ENCODE data around the gene GUCY2D. TPM values are rescaled to one million over a fixed set of nuclear protein-coding genes. Genes with fewer than 3 reads are reported as not detected.
"Not testable (repeated sequence)": the region's sequence is repeated elsewhere in the genome, so short reads cannot be mapped to it uniquely, and the experiment has no call there.

The GUCY2D gene
- 0.19 TPM for total RNA-seq
- 0.24 TPM for polyA plus RNA-seq (ENCODE audit: insufficient read depth, low read depth, low replicate concordance)
- long read RNA-seq, donor 1, result 0 reads
- long read RNA-seq, donor 2, result 0 reads
- long read RNA-seq, donor 3, partial matches to known transcripts, result 5 of 5 reads
- long read RNA-seq, donor 3, other reads (novel, unspliced or antisense), result 0 of 5 reads
- long read RNA-seq, donor 4, result 0 reads
- long read RNA-seq, donor 5, result 0 reads
- long read RNA-seq, donor 6, result 0 reads
- long read RNA-seq, donor 7, result 0 reads
- long read RNA-seq, donor 8, result 0 reads
- long read RNA-seq, donor 9, result 0 reads
- long read RNA-seq, donor 10, result 0 reads

DNA sequence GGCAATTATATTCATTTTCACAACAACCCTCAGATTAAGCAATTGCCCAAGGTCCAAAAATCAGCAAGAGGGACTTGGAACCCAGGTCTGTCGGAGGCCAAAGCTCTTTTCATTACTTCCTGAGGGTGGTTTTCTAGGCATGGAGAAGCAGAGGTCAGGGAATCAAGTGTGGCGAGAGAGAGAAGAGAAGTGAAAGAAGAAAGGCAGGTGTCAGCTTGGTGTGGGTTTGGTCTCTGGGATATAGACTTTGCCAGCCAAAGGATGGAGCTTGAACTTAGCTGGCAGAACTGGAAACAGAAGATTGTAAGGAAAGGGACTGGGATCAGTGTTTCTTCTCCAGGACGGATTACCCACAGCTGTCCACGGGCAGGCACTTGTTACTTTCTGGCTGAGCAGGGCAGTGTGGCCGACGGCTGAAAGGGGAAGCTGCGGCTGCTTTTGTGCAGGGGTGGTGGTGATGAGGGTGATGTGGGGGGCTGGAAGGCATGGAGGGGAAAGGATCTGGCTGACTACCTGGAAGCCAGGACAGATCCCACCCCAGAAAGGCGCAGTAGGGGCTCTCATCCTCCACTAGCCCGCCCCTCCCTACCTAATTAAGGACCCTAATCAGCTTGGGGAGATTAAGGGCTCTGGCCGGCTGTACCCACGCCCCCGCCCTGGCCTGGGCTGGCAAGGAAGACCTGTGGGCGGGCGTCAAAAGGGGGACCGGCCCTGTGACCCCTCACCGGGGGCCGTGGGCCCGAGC, at the start of gene GUCY2D:
Gene GUCY2D, plus strand, starts transcription at position 640 of the 745 bp plus-strand sequence. CDS start 433 bp downstream, outside the sequence.
- H3K36me3 ChIP-seq (ENCODE audit: control insufficient read depth in 2 of 3, insufficient read depth in 3 of 3, low read length in 3 of 3), result no peaks in the 10 kb centered on the region
- no peak within 1 kb of the TSS for H3K27ac ChIP-seq (ENCODE audit: low read depth in 2 of 2, low read length in 2 of 2)
- H3K9me3 ChIP-seq (ENCODE audit: control insufficient read depth in 2 of 3, insufficient read depth in 1 of 3, low read length in 3 of 3), result no peaks in the 10 kb centered on the region
- peak in 2 of 5 donors; percentile 15 to 56 for DNase-seq
- H3K4me1 ChIP-seq (ENCODE audit: control insufficient read depth in 2 of 3, insufficient read depth in 2 of 3, low read depth in 1 of 3, low read length in 3 of 3), result peaks cover 0 to 2% (median 0%) of the 10 kb centered on the region in 3 donors
- no peak within 1 kb of the TSS for H3K4me3 ChIP-seq (ENCODE audit: low read length in 3 of 3)
- TF ChIP-seq, protein P1, sequence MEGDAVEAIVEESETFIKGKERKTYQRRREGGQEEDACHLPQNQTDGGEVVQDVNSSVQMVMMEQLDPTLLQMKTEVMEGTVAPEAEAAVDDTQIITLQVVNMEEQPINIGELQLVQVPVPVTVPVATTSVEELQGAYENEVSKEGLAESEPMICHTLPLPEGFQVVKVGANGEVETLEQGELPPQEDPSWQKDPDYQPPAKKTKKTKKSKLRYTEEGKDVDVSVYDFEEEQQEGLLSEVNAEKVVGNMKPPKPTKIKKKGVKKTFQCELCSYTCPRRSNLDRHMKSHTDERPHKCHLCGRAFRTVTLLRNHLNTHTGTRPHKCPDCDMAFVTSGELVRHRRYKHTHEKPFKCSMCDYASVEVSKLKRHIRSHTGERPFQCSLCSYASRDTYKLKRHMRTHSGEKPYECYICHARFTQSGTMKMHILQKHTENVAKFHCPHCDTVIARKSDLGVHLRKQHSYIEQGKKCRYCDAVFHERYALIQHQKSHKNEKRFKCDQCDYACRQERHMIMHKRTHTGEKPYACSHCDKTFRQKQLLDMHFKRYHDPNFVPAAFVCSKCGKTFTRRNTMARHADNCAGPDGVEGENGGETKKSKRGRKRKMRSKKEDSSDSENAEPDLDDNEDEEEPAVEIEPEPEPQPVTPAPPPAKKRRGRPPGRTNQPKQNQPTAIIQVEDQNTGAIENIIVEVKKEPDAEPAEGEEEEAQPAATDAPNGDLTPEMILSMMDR (IDR thresholded peaks at IDR 0.05; ENCODE audit: borderline replicate concordance, extremely low read depth, insufficient read depth), result no peak
- no peak for FAIRE-seq
- peaks cover 29% of the 10 kb centered on the region for H3K27me3 ChIP-seq (ENCODE audit: control insufficient read depth, insufficient read depth, low read length)
- intact Hi-C loops (cut with DNase I), result no loop called here
- no peak within 1 kb of the TSS for H3K9ac ChIP-seq (ENCODE audit: low read length in 3 of 3)

DNA sequence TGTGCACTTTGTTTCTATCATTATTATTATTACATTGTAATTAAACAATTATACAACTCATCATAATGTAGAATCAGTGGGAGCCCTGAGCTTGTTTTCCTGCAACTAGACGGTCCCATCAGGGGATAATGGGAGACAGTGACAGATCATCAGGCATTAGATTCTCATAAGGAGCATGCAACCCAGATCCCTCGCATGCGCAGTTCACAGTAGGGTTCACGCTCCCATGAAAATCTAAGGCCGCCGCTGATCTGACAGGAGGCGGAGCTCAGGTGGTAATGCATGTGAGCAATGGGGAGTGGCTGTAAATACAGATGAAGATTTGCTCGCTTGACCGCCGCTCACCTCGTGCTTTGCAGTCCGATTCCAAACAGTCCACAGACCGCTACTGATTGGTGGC, 49.1 kb upstream of the GUCY2D start:
- H3K27me3 ChIP-seq (ENCODE audit: control insufficient read depth, insufficient read depth, low read length); H3K4me3 ChIP-seq (ENCODE audit: low read length in 3 of 3); H3K27ac ChIP-seq (ENCODE audit: low read depth in 2 of 2, low read length in 2 of 2); H3K4me1 ChIP-seq (ENCODE audit: control insufficient read depth in 2 of 3, insufficient read depth in 2 of 3, low read depth in 1 of 3, low read length in 3 of 3); DNase-seq; H3K9me3 ChIP-seq (ENCODE audit: control insufficient read depth in 2 of 3, insufficient read depth in 1 of 3, low read length in 3 of 3); H3K36me3 ChIP-seq (ENCODE audit: control insufficient read depth in 2 of 3, insufficient read depth in 3 of 3, low read length in 3 of 3); H3K9ac ChIP-seq (ENCODE audit: low read length in 3 of 3); intact Hi-C loops (cut with DNase I); FAIRE-seq: not testable (repeated sequence)

DNA sequence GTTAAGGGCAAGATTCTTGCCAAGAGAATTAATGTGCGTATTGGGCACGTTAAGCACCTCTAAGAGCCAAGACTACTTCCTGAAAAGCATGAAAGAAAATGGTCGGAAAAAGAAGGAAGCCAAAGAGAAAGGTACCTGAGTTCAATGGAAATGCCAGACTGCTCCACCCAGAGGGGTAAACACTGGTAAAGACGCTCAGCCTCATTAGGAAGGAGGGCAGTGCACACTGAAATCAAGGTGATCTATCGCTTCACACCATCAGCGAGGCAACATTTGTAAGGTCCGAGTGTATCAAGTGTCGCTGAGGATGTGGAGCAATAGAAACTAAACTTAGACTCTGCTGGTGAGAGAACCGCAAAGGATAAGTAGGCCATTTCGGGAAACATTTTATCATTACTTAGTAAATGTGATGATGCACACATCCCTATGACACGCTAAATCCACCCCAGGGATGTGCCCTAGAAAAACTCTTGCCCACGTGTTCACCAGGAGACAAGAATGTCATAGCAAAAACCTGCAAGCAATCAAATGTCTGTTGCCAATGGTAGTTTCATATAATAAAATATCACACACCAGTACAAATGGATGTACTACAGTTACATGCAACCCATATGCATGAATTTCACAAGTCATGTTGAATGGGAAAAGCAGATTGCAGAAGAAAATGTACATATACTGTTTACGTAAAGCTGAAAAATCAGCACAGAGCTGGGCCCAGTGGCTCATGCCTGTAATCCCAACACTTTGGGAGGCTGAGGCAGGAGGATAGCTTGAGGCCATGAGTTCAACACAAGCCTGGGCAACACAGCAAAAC, 46.8 kb upstream of the GUCY2D start:
- intact Hi-C loops (cut with DNase I), result no loop called here
- no peaks in the 10 kb centered on the region for H3K36me3 ChIP-seq (ENCODE audit: control insufficient read depth in 2 of 3, insufficient read depth in 3 of 3, low read length in 3 of 3)
- H3K27ac ChIP-seq (ENCODE audit: low read depth in 2 of 2, low read length in 2 of 2), result no peak overlapping the region
- H3K4me1 ChIP-seq (ENCODE audit: control insufficient read depth in 2 of 3, insufficient read depth in 2 of 3, low read depth in 1 of 3, low read length in 3 of 3), result no peaks in the 10 kb centered on the region
- FAIRE-seq (no peak), DNase-seq (no peak)
- no peaks in the 10 kb centered on the region for H3K9me3 ChIP-seq (ENCODE audit: control insufficient read depth in 2 of 3, insufficient read depth in 1 of 3, low read length in 3 of 3)
- H3K9ac ChIP-seq (ENCODE audit: low read length in 3 of 3), result no peak overlapping the region
- no peaks in the 10 kb centered on the region for H3K27me3 ChIP-seq (ENCODE audit: control insufficient read depth, insufficient read depth, low read length)
- TF ChIP-seq, protein P1 (IDR thresholded peaks at IDR 0.05; ENCODE audit: borderline replicate concordance, extremely low read depth, insufficient read depth), result no peak
- no peak overlapping the region for H3K4me3 ChIP-seq (ENCODE audit: low read length in 3 of 3)

Data from kidney (tissue), 22 donors.